ENCODE results near the gene C1QC. TPM values are rescaled to one million over a fixed set of nuclear protein-coding genes. Genes with fewer than 3 reads are reported as not detected.
"Not testable (repeated sequence)": the region's sequence is repeated elsewhere in the genome, so short reads cannot be mapped to it uniquely, and the experiment has no call there.

C1QC gene
- total RNA-seq, 2 experiments from 2014 or later: not detected

DNA sequence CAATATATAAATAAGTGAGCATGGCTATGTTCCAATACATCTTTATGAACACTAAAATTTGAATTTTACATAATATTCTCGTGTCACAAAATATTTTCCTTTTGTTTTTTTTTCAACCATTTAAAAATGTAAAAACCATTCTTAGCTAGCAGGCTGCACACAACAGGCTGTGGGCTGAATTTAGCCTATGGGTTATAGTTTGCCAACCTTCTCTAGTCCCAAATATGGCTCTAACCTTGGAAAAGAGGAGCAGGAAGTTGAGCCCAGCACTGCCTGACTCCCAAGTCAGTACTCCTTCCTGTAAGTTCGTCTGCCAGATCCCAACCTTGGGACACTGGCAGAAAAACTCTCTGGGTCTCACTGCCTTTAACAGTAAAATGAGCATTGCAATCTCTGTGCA, 23.0 kb downstream of the C1QC start:
- no peaks in the 10 kb centered on the region for H3K9me3 Mint-ChIP-seq
- peaks cover 4% of the 10 kb centered on the region for H3K27me3 Mint-ChIP-seq
- DNase-seq: no peak
- H3K27ac Mint-ChIP-seq: no peak overlapping the region
- no peaks in the 10 kb centered on the region for H3K36me3 Mint-ChIP-seq (ENCODE audit: low read depth)
- ChIA-PET POLR2A (no interaction called here), CTCF (no interaction called here)
- H3K4me1 Mint-ChIP-seq: no peaks in the 10 kb centered on the region
- no peak overlapping the region for H3K4me3 Mint-ChIP-seq

DNA sequence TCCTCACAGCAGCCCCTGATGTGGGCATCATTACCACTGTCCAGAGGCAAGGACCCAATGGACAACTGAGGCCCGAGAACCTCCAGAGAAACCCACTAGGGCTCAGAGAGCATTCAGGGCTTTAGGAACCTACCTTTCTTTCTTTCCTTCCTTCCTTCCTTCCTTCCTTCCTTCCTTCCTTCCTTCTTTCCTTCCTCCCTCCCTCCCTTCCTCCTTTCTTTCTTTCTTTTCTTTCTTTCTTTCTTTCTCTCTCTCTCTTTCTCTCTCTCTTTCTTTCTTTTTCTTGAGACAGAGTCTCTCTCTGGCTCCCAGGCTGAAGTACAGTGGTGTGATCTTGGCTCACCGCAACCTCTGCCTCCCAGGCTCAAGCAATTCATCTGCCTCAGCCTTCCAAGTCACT, 25.4 kb downstream of the C1QC start:
- H3K4me1 Mint-ChIP-seq; H3K36me3 Mint-ChIP-seq (ENCODE audit: low read depth); H3K27ac Mint-ChIP-seq; H3K9me3 Mint-ChIP-seq; POLR2A ChIA-PET; H3K4me3 Mint-ChIP-seq; DNase-seq: not testable (repeated sequence)
- CTCF ChIA-PET: interaction anchor here (0.6 kb wide), 1 partner anchor 12 kb away, joined by 3 read pairs; no protein-coding TSS in a partner anchor
- peaks cover 10% of the 10 kb centered on the region for H3K27me3 Mint-ChIP-seq

DNA sequence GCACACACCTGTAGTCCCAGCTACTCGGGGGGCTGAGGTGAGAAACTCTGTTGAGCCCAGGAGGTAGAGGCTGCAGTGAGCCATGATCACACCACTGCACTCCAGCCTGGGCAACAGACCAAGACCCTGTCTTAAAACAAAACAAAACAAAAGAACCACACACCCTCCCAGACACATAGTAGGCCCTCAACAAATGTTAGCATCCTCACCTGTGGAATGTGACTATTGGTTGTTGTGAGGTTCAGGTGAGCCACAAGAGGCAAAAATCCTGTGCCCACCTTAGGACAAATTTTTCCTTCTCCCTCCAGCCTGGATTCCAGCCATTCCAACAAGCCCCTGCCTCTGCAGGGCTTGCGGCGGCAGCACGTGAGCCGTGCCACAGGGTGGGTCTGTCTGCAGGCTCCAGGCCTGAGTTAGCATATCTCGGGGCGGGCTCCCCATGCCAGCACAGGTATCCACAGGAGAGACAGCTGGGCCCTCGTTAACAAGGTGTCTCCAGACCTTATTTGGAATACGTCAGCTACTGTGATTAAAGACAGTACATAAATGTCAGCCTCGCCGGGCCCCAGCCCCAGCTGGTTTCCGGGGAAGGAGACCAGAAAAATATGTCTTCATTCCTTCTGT, 27.0 kb downstream of the C1QC start:
- Mint-ChIP-seq H3K27me3 (peaks cover 14% of the 10 kb centered on the region), H3K4me3 (no peak overlapping the region), H3K4me1 (no peaks in the 10 kb centered on the region), H3K36me3 (ENCODE audit: low read depth) (no peaks in the 10 kb centered on the region), H3K27ac (no peak overlapping the region), H3K9me3 (no peaks in the 10 kb centered on the region)
- CTCF ChIA-PET: no interaction called here
- DNase-seq: no peak
- POLR2A ChIA-PET: no interaction called here

DNA sequence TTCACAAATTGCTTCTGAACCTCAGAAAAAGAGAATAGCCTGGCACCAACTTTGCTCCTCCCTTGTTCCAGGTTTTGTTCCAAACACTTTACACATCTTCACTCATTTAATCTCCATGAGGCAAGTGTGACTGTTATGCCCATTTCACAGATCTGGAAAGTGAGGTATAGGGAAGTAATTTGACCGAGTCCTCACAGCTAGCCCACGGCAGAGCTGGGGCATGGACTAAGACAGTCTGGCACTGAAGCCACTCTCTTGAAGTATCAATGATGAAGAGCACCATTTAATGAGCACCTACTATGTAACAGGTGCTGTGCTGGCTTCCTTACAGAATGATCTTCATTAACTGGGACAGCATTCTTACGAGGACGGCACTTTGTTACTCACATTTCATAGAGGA, 28.6 kb downstream of the C1QC start:
- POLR2A ChIA-PET: no interaction called here
- Mint-ChIP-seq H3K27me3 (peaks cover 14% of the 10 kb centered on the region), H3K4me1 (no peaks in the 10 kb centered on the region), H3K9me3 (no peaks in the 10 kb centered on the region), H3K4me3 (no peak overlapping the region), H3K27ac (no peak overlapping the region), H3K36me3 (ENCODE audit: low read depth) (no peaks in the 10 kb centered on the region)
- CTCF ChIA-PET: no interaction called here
- no peak for DNase-seq

DNA sequence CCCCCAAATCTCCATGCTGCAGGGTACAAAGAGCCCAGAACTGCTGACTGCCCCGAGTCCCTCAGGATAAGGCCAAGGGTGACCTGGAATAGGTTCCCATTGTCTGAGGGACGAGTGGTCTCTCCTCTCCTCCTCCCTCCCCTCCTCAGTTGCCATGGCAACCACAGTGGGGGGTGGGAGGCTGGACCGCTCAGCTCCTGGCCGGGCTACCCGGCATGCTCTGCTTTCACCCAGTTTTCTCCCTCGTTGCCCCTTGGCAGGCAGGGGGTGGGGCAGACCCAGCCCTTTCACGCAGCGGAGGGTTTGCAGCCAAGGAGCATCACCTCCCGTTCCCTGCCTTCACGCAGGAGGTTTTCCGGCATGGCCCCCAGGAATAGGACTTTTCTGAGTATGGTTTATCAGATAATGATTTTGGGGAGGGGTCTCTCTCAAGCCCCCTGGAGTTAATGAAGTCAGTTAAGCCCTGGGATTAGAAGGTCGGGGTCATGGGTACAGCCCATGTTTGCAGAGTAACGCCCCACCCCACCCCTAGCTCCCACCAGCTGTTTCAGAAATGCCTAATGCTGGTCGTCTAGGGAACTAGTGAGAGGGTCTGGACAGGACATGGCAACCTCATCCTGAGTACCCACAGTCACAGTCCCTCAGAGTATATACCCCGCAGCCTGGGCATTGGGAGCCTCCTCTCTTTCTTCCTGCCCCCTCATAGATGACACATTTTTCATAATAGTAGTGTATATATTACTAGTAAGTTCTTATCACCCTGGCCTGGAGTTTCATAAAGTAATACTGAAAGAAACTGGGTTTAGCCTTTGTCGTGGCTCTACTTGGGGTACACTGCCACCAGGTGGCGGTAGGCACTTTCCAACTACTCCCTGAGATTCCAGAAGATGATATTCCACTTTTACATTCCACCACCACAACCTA, 30.3 kb downstream of the C1QC start:
- Mint-ChIP-seq H3K27ac (no peak overlapping the region), H3K9me3 (no peaks in the 10 kb centered on the region), H3K36me3 (ENCODE audit: low read depth) (no peaks in the 10 kb centered on the region), H3K4me1 (no peaks in the 10 kb centered on the region), H3K4me3 (no peak overlapping the region), H3K27me3 (peaks cover 10% of the 10 kb centered on the region)
- CTCF ChIA-PET: interaction anchor here (0.6 kb wide), 1 partner anchor 276 kb away, joined by 3 read pairs; no protein-coding TSS in a partner anchor
- DNase-seq: no peak
- POLR2A ChIA-PET: no interaction called here

DNA sequence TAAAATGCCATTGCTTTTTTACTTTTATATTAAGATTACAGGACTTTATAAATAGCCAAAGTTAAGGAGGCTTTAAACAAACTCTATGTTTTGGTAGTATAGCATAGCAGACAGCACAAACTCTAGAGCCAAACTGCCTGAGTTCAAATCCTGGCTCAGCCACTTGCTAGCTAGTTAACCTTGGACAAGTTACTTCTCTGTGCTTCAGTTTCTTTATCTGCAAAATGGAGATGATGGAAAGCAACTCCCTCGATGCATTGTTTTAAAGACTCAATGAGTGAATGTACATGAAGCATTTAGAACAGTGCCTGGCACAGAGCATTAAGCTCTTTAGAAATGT, 30.9 kb downstream of the C1QC start:
- Mint-ChIP-seq H3K36me3 (ENCODE audit: low read depth) (no peaks in the 10 kb centered on the region), H3K27me3 (peaks cover 10% of the 10 kb centered on the region), H3K9me3 (no peaks in the 10 kb centered on the region), H3K27ac (no peak overlapping the region), H3K4me3 (no peak overlapping the region), H3K4me1 (no peaks in the 10 kb centered on the region)
- CTCF ChIA-PET: no interaction called here
- no peak for DNase-seq
- POLR2A ChIA-PET: no interaction called here

DNA sequence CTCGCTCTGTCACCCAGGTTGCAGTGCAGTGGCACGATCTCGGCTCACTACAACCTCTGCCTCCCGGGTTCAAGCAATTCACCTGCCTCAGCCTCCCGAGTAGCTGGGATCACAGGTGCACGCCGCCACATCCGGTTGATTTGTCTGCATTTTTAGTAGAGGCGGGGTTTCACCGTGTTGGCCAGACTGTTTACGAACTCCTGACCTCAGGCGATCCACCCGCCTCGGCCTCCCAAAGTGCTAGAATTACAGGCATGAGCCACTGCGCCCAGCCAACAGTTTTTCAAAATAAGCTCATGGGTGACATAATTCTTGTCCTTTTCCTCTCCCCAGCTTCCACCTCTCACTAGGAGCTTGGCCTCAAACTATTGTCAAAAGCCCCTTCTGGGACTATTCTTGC, 32.7 kb downstream of the C1QC start:
- H3K36me3 Mint-ChIP-seq (ENCODE audit: low read depth); DNase-seq; H3K9me3 Mint-ChIP-seq; POLR2A ChIA-PET; H3K4me3 Mint-ChIP-seq; H3K27ac Mint-ChIP-seq; H3K4me1 Mint-ChIP-seq: not testable (repeated sequence)
- CTCF ChIA-PET: interaction anchor here (0.5 kb wide), 1 partner anchor 346 kb away, joined by 5 read pairs; no protein-coding TSS in a partner anchor
- H3K27me3 Mint-ChIP-seq: peaks cover 10% of the 10 kb centered on the region

DNA sequence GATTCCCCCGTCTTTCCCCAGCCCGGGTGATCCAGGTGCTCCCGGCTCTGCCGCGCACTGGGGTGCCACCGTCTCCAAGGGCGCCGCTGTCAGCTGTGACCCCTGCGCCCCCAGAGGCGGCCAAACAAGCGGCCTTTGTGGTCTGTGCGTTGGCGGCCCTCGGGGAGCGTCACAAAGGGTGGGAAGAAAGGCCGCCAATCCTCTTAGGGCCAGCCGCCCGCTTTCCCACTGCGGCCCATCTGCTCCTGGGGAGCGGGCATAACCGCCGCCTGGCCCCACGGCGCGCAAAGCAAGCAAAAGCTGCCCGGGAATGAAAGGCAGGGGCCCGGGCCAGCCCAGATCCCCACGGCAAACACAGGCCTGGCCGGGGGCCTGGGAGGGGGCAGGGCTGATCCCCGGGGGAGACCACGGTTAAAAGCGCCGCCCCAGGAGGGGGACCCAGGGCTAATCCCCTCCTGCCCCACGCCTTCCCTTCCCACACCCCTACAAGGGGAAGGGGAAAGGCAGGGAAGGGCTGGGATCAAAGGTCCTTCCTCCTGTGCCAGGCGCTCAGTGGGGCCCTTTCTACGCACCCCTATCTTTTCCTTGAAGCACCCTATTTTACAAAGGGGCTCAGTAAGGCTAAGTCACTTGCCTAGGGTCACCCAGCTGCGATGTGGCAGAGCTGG, 33.6 kb downstream of the C1QC start:
- ChIA-PET CTCF (interaction anchor here (0.5 kb wide), 1 partner anchor 345 kb away, joined by 5 read pairs; no protein-coding TSS in a partner anchor), POLR2A (no interaction called here)
- Mint-ChIP-seq H3K27ac (no peak overlapping the region), H3K36me3 (ENCODE audit: low read depth) (no peaks in the 10 kb centered on the region), H3K4me3 (no peak overlapping the region), H3K4me1 (no peaks in the 10 kb centered on the region), H3K9me3 (no peaks in the 10 kb centered on the region), H3K27me3 (peaks cover 10% of the 10 kb centered on the region)
- DNase-seq: no peak

DNA sequence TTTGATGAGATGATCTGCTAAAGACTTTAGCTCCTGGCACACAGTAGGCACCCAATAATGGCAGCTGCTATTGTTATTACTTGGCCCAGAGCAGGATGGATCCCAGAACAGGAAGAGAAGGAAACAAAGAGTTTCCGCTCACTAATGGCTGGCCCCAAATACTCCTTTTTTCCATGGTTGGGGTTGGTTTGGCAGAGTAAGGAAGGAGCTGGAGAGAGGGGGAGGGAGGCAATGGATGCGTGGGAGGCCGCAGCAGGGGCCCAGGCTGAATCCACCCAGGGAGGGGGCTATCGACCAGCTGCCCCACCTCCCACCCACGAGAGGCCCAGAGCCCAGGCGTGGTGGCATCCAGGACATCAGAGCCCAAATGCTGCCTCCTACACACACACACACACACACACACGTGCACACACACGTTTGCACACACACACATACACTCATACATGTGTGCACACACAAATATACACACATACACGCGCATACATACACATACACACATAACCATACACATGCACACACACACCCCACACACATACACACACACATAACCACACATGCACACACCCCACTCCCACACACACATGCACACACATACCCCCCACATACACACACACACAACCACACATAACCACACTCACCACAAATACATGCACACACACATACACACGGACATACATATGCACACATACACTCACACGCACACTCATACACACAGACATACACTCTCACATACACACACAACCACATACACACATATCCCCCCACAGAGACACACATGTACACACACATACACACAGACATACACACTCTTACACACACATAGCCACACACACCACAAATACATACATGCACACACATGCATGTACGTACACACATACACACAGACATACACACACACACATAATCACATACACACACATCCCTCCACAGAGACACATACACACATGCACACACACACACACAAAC, 34.8 kb downstream of the C1QC start:
- ChIA-PET CTCF (no interaction called here), POLR2A (no interaction called here)
- Mint-ChIP-seq H3K36me3 (ENCODE audit: low read depth) (no peaks in the 10 kb centered on the region), H3K4me1 (no peaks in the 10 kb centered on the region), H3K9me3 (no peaks in the 10 kb centered on the region), H3K27ac (no peak overlapping the region), H3K4me3 (no peak overlapping the region), H3K27me3 (peaks cover 4% of the 10 kb centered on the region)
- no peak for DNase-seq

DNA sequence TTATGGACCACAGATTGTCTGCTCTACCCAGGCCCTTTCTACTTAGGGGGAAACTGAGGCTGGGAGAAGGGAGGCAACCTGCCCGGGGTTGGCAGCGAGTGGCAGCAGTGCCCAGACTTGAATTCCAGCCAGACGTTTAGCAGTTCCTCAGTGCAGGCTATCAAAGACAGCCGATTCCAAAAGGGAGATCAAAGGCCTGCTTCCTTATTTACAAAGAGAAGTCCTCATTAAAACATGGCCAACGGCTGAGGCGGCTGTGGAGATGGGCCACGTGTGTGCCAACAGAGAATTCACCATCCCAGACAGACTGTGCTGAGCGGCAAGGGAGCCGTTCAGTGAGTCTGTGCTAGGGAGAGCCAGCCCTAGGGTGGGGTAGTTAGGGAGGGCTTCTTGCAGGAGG, 37.3 kb downstream of the C1QC start:
- POLR2A ChIA-PET: no interaction called here
- CTCF ChIA-PET: interaction anchor here (1.2 kb wide), 1 partner anchor 24 kb away, joined by 3 read pairs; no protein-coding TSS in a partner anchor
- Mint-ChIP-seq H3K27me3 (peaks cover 1% of the 10 kb centered on the region), H3K36me3 (ENCODE audit: low read depth) (no peaks in the 10 kb centered on the region), H3K9me3 (no peaks in the 10 kb centered on the region), H3K4me1 (no peaks in the 10 kb centered on the region), H3K4me3 (no peak overlapping the region), H3K27ac (no peak overlapping the region)
- no peak for DNase-seq

DNA sequence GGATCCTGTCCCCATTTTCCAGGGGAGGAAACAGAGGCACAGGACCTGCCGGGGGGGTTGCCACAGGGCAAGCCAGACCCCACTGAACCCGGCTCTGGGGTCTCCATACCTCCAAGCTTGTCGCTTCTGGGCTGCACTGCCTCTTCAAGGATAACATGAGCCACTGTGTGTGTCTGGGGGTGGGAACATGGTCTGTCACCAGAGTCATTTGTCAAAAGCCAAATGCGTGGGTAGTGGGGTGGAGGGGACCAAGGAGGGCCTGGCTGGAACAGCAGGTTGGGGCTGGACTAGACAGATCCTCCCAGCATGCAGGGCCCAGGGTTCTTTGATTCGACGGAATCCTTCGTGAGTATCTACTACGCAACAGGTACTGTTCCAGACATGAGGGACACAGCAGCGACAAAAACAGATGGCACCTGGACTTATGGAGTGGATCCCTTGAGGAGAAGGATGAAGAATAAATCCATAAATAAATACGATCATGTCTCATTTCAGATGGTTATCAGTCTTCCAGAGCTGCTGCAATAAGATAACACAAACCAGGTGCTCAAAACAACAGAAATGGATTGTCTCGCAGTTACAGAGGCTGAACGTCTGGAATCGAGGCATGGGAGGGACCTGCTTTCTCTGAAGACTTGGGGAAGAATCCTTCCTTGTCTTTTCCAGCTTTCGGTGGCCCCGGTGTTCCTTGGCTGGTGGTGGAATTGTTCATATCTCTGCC, 38.3 kb downstream of the C1QC start:
- H3K9me3 Mint-ChIP-seq: no peaks in the 10 kb centered on the region
- H3K4me1 Mint-ChIP-seq: no peaks in the 10 kb centered on the region
- H3K36me3 Mint-ChIP-seq (ENCODE audit: low read depth): no peaks in the 10 kb centered on the region
- CTCF ChIA-PET: no interaction called here
- POLR2A ChIA-PET: no interaction called here
- H3K27me3 Mint-ChIP-seq: peaks cover 5% of the 10 kb centered on the region
- DNase-seq: no peak
- no peak overlapping the region for H3K27ac Mint-ChIP-seq
- H3K4me3 Mint-ChIP-seq: no peak overlapping the region

DNA sequence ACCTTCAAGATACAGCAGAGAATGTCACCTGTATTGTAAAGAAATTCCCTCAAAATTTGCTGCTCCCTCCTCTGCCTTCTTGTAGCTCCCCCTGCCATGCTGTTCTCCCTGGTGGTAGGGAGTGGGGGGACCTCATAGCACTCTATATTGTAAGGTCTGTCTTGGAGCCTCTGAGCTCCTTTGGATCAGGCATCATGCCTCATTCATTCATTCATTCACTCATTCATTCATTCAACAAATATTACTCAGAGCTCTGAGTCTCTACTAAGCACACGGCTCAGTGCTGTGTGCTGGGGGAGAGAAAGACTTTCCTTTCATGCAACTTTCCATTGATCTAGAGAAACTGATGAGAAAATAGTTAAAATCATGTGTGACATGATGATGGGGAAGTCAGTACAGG, 40.1 kb downstream of the C1QC start:
- Mint-ChIP-seq H3K4me1 (no peaks in the 10 kb centered on the region), H3K27me3 (peaks cover 12% of the 10 kb centered on the region), H3K4me3 (no peak overlapping the region), H3K27ac (no peak overlapping the region), H3K36me3 (ENCODE audit: low read depth) (no peaks in the 10 kb centered on the region), H3K9me3 (no peaks in the 10 kb centered on the region)
- DNase-seq: no peak
- POLR2A ChIA-PET: no interaction called here
- CTCF ChIA-PET: no interaction called here
